OCI-M1 (cell line): ENCODE data around the gene RAB31.

Experiments used
- DNase-seq: peaks from one replicate; lab custom pipeline; 2025; lab: John Stamatoyannopoulos, UW

RAB31 gene

GRCh38 chr18:9865764-9866490, 157.8 kb downstream of the RAB31 start:
- DNase-seq, result no peak

- no peak for DNase-seq
Measured at GRCh38 chr18:9866627-9867026, 158.5 kb downstream of the RAB31 start.

- DNase-seq, result no peak
Measured at GRCh38 chr18:9867071-9867594, 159.0 kb downstream of the RAB31 start.

DNA sequence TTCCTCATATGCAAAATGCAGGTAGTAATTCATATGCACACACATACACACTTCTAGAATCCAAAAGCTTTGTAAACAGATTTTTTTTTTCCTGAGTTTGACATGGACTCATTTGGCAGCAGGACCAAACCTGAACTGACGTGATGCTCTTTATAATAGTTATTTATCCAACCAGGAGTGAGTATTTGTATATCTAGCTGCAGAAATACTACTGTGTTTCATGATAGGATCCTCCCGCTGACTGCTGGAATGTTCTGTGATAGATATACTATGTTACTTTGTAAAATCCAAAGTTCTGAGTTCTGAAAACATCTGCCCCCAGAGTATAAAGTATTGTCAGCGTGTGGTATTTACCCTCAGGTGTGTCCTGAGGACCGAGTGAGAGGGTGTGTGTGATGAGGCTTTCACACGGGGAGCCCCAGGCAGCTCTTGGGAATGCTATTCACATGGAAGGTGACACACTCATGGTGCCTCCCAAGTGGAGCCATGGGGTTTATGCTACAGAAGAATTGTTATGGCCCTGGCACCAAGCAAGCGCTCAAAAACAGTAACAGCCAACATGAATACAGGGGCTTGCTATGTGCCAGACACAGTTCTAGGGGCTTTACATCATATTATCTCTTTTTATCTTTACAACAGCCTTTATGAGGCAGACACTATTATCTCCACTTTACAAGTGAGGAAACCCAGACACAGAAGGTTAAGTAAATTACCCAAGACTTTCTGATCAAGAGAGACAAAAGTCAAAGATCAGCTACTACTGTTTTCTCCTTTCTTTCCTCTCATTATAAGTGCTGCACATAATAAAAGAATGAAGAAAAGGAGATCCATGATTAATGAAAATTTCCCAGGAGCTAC, 161.0 kb downstream of the RAB31 start:
- no peak for DNase-seq

DNA sequence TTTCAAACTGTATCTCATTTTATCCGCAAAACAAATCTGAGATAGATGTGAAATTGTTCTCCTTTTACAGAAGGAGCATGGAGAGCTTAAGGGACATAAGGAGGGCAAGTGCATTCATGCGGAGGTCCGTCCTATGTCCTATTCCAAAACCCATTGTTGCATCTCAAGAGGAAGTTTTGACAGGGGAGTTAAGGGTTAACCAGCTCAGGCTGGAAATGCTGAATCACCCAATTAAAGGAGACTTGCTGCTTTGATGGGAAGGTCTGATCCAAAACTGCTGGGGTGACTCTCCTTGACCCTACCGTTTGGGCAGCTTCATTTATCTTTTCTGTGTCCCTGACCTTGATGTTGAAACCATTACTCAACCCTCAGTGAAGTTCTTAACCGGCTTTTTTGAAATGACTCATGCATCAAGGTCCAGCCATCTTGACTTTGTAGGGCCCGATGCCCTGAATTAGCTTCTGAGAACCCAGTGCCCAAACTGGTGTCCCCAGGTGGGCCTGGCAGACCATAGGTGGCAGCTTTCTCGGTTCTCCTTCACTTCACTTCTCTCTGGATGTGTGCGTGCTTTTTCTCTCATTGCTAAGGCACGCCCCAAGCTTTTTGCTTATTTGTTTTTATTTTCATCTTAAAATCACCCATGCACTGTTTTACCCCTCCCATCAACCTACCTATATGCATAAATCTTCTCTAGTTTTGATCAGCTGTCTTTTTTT, 161.8 kb downstream of the RAB31 start:
- peak; percentile 99 for DNase-seq

DNA sequence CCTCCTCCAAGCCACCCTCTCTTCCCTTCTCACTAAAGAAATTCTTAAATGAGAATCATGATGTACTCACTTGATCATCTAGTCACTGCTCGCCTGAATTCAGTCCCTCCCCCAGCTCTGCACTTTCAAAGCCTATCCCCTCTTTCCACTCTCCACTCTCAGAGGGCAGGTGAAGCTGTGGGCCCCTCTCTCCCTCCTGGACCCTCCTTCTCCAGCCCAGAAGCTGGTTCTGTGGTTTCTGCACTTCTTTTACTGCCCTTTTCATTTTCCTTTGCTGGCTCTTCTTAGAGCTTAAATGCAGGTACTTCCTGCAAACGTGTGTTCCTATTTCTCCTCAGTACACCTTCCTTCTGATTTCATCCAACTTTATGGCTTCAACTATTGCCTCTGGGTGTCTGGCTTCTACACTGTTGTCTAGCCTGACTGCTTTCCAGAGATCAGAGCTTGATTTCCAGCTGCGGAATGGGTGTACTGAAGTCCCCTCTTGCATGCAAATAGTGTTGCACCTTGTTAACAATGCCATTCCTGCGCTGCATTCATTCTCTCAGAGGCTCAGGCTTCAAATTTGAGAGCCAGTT, 162.4 kb downstream of the RAB31 start:
- peak; percentile 76 for DNase-seq

DNA sequence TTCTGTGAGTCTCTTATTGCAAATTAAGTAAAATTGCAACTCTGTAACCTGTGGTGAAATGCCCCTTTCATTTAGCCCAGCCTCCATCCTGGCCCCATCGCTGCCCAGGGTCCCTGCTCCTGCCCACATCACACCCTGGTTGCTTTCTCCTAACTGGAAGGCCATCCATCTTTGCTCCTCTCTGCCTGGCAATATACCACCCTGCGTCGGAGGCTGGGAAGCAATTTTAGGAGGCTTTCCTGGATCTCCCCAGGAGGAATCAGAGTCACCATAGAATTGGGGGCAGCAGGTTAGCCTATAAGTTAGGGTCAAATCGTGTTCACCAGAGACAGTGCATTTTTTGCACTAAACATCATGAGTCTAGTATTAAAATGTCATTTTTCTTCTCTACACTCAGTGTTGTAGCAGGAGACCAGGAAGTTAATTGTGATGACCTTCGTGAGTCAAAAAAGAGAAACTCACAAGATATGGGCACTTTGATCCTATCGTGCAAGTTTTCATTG, 163.2 kb downstream of the RAB31 start:
- no peak for DNase-seq

GRCh38 chr18:9872823-9873222, 164.7 kb downstream of the RAB31 start:
- no peak for DNase-seq

DNA sequence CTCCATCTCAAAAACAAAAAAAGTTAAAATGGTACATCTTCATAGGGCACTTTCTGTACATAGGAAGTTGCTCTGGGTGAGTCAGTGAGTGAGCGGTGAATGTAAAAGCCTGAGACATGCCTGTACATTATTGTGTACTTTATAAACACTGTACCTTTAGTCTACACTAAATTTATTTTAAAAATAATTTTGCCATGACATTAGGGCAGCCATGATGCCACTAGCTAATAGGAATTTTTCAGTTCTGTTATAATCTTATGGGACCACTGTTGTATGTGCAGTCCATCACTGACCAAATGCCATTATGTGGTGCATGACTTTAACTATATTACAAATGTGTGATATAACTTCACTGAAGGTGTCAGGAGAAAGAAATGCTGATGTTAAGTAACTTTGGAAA, 166.6 kb downstream of the RAB31 start:
- DNase-seq, result no peak

DNA sequence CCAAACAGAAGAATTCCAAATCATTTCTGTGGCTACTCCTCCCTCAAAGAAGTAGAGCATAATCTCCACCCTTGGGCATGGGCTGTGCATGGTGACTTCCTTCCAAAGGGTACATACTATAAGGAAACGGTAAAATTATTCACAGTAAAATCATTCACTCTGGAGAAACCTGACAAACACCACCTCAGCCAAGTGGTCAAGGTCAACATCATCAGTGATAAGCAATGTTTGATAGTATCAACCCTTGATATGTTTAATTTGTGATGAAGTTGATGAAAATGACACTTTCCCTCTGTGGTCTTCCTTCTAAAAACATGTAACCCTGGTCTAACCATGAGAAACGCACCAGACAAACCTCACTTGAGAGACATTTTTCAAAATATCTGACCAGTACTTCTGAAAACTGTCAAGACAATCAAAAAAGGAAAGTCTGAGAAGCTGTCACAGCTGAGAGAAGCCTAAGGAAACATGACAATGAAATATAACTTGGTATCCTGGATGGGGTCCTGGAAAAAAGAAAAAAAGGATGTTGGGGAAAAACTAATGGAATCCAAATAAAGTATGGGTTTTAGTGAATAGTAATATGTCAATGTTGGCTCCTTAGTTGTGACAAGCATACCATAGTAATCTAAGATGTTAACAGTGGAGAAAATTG, 168.2 kb downstream of the RAB31 start:
- DNase-seq, result peak; percentile 82

DNA sequence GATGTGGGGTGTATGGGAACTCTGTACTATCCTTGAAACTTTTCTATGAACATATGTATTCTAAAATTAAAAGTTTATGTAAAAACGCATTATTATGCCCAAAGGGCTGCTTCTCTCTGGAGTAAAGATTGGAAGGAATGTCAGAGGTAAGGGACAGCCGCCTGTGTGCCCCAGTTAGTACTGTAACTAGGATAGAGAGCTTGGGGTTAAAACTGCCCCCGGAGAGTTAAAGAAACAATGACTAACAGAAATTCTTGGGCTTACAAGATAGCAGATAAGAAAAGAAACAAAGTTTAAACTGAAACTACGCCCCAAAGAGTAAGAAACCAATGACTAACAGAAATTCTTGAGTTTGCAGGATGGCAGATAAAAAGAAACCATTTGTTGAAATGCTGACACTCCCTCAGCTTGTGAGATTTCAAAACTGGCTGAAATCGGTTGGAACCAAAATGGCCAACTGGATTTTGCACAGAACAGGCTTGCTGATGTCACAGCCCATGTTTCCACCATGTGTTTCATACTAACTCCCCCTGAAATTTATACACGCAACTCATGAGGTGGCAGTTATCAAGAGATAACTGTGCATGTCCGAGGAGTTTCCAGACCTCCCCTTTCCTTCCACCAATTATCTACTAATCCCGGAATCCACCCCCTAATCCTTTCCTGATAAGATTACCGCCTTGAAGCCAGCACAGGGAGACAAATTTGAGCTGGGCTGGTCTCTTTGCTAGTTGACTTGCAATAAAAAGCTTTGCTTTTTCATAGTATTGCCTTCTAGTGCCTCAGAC, 169.0 kb downstream of the RAB31 start:
- peak; percentile 99 for DNase-seq

DNA sequence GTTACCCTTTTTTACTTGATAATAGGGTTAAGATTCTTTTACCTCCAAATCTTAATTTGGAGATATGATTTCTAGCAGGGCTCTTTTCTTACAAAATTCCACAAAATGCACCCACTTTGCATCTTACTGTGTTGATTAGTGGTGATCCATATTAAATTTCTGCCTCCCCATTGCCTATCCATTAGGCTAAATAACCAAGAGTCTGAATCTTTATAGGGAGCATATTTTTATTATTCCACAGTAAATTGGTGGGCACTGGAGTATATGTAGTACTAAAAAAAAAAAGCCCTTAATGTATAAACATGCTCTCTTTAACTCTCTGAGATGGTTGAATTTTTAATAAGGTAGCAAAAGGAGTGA, 169.5 kb downstream of the RAB31 start:
- DNase-seq, result no peak

DNA sequence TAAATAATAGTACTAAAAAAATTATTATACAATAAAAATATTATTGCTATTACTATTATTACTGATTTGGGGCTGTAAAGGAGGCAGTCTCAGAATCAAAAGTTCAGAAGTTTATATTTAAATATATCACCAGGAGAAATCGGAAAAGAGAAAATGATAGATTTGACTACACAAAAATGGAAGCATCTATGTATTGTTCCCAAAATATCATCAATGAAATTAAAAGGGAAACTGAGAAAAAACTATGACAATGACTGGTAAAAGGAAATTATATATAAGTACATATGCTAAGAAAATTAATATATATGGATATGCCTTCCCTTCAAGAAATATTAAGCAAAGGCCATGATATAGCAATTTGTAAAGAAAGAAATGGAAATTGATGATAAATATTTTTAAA, 170.0 kb downstream of the RAB31 start:
- no peak for DNase-seq

DNA sequence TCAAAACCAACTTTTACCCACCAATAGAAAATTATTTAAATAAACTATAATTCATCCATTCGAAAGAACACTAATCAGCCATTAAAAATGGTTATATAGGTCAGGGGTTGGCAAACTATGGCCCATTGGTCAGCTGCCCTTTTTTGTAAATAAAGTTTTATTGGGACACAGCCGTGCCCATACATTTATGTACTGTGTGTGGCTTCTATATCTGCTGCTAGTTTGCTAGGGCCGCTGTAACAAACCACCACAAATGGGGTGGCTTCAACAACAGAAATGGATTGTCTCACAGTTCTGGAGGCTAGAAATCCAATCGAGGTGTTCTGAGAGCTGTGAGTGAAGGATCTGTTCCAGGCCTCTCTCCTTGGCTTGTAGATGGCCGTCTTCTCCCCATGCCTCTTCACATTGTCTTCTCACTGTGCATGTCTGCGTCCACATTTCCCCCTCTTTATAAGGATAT, 170.7 kb downstream of the RAB31 start:
- no peak for DNase-seq

- DNase-seq, result no peak
Measured at GRCh38 chr18:9884090-9884489, 176.0 kb downstream of the RAB31 start.

DNA sequence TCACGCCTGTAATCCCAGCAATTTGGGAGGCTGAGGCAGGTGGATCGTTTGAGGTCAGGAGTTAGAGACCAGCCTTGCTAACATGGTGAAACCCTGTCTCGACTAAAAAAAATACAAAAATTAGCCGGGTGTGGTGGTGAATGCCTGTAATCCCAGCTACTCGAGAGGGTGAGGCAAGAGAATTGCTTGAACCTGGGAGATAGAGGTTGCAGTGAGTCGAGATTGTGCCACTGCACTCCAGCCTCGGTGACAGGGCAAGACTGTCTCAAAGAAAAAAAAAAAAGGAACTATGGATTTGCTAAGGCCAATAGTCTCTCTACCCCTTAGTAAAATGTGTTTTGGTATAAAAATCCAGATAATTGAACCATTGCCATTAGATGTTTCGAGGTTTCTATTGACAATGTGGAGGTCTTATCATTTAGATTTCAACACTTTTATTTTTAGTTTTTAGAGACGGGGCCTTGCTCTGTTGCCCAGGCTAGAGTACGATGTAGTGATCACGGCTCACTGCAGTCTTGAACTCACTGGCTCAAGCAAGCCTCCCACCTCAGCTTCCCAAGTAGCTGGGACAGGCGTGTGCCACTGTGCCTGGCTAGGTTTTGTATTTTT, 176.5 kb downstream of the RAB31 start:
- DNase-seq, result peak; percentile 65

- peak; percentile 90 for DNase-seq
Measured at GRCh38 chr18:9885170-9886004, 177.3 kb downstream of the RAB31 start, which contains the start of gene TXNDC2. TXNDC2 (plus strand) TSS chr18:9885973; CDS start chr18:9886681, 708 bp downstream.

DNA sequence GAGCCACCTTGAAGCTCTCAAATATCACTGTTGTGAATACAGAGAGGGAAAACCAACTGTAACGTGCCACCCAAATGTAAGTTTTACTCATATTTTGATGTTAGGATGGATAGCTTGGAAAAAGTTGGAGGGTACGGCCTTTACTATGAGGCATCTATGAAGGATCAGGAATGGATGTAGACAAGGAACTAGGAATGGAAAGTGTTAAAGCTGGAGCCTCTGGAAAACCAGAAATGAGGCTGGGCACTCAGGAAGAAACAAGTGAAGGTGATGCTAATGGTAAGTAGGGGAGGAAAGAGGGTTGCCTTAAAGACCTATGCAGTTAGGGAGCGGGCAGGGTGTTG, 177.9 kb downstream of the RAB31 start:
- no peak for DNase-seq

DNA sequence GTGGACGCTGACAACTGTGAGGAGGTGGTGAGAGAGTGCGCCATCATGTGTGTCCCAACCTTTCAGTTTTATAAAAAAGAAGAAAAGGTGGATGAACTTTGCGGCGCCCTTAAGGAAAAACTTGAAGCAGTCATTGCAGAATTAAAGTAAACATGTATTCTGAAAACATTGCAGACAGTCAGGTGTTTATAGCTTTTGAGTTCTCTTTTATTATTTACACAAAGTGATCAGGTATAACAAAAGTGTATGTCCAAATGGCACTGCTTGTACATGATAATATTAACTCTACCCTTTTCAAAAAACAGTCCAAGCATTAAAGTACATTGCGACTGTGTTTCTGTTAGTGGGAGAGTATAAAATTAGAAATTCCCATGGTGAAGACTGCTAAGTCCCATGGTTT, 179.9 kb downstream of the RAB31 start:
- no peak for DNase-seq
